Bronchial epithelial cell (primary cell): ENCODE measurements around the gene FARS2. TPM values are rescaled to one million over a fixed set of nuclear protein-coding genes. Genes with fewer than 3 reads are reported as not detected.

Experiments
- DNase-seq: peaks from one replicate; pipeline ENCODE4 v3.0.0-alpha.2; 2010; ENCODE audit warnings: low read depth
- FAIRE-seq: peaks from 2 replicates; lab custom pipeline; 2011; peaks lifted over from hg19 to GRCh38; lab: Jason Lieb, UNC
- H3K27me3 ChIP-seq: 2 replicates; pipeline ENCODE4 v1.5.1; 2011; ENCODE audit warnings: low read length; ENCODE audit not compliant: control insufficient read depth, insufficient read depth
- H3K36me3 ChIP-seq: 2 replicates; pipeline ENCODE4 v1.5.1; 2011; ENCODE audit warnings: low read length; ENCODE audit not compliant: control insufficient read depth, insufficient read depth
- H3K4me3 ChIP-seq: 2 replicates; pipeline ENCODE4 v1.5.1; 2011; ENCODE audit warnings: mild to moderate bottlenecking, low read depth, low read length, control low read depth
- CTCF ChIP-seq: IDR thresholded peaks from 2 replicates; pipeline ENCODE4 v1.5.1; 2011; ENCODE audit warnings: mild to moderate bottlenecking, moderate library complexity, low read length, control low read depth, inconsistent platforms; ENCODE audit not compliant: insufficient read depth, severe bottlenecking
- total RNA-seq: library from RNA; depleted of rRNA; stranded (reverse); fragments of >200 nt; gene quantifications from 2 replicates; pipeline ENCODE4 v1.2.1, GENCODE V29; 2014

The FARS2 gene
- total RNA-seq, 1 donor from 2014 or later: 27.4 TPM

DNA sequence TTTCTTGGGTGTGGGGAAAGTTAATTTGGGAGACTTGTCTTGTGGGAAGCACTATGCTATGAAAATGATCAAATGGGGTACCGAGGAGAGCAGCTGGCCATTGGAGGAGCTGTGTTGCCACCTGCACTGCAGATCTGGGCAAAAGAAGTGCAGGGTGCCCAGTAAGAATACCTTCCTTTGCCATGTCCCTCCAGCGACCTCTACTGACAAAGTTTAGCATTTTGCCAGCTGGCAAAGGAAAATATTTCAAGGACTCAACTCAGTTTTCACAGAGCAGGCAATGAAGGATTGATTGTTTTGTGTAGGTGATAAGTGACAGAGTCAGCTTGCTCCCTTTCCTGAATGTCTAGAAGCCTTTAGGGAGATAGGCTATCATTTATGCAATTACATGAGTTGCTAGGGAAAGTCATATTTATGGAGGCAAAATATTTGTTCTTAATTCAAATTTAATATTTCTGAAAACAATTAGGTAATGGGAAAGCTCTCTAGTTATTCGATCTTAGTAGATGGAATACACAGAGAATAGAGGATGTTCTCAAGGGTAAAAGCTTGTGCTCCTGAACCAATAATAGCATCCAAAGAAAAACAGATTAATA is 118.4 kb downstream of the FARS2 start:
- no peaks in the 10 kb centered on the region for H3K27me3 ChIP-seq
- H3K4me3 ChIP-seq: no peak overlapping the region
- TF ChIP-seq CTCF: peak; percentile 62
- no peak for FAIRE-seq
- H3K36me3 ChIP-seq: no peaks in the 10 kb centered on the region
- peak; percentile 41 for DNase-seq

DNA sequence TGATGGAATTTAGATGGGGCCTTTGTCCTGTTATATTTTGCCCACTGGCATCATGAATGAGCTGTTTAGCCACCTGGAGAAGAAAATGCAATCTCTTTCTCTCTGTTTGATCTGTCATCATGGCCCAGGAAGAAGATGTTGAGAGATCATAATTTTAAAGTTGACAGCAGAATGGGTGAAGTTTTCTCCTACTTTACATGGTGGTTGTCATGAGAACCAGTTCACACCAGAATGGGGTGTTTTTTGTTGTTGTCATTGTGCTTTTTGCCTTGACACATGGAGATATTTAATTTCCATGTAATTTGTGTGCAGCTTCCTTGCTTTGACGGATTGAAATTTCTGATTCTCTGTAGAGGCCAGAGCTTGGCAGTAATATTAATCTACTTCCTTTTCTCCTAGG is 122.5 kb downstream of the FARS2 start:
- H3K27me3 ChIP-seq: no peaks in the 10 kb centered on the region
- FAIRE-seq (no peak), DNase-seq (no peak)
- TF ChIP-seq CTCF: no peak
- no peaks in the 10 kb centered on the region for H3K36me3 ChIP-seq
- no peak overlapping the region for H3K4me3 ChIP-seq

GRCh38 chr6:5384276-5384675 is 123.0 kb downstream of the FARS2 start:
- FAIRE-seq (no peak), DNase-seq (no peak)
- no peak for TF ChIP-seq CTCF
- Histone ChIP-seq H3K27me3 (no peaks in the 10 kb centered on the region), H3K36me3 (no peaks in the 10 kb centered on the region), H3K4me3 (no peak overlapping the region)

DNA sequence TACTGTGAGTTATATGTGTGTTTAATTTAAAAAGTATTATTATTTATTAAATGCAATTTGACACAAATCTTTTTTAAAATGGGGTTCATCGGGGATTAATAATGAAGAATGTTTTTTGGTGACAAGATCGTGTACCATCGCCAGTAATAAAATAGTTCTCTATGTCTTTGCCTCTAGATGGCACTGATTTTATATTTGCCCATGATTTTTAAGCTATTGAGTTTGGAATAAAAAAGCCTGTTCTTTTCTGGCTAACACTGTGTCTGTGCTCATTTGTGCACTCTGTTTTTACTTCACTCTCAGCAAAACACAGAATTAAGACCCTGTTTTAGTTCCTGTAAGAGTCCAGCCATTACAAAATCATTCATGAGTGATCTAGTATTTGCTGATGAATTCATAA is 127.0 kb downstream of the FARS2 start:
- no peak for FAIRE-seq
- no peak for DNase-seq
- no peaks in the 10 kb centered on the region for H3K27me3 ChIP-seq
- H3K4me3 ChIP-seq: no peak overlapping the region
- no peak for TF ChIP-seq CTCF
- no peaks in the 10 kb centered on the region for H3K36me3 ChIP-seq

GRCh38 chr6:5389086-5389745 is 127.9 kb downstream of the FARS2 start:
- no peaks in the 10 kb centered on the region for H3K27me3 ChIP-seq
- no peaks in the 10 kb centered on the region for H3K36me3 ChIP-seq
- H3K4me3 ChIP-seq: no peak overlapping the region
- no peak for FAIRE-seq
- TF ChIP-seq CTCF: no peak
- DNase-seq: no peak
